Renal cortical epithelial cell (primary cell): ENCODE measurements around the gene DAB2IP. TPM values are rescaled to one million over a fixed set of nuclear protein-coding genes. Genes with fewer than 3 reads are reported as not detected.

ENCODE experiments used
- DNase-seq: peaks from one replicate; pipeline ENCODE4 v3.0.0-alpha.2; 2011; ENCODE audit warnings: low read depth
- total RNA-seq: library from RNA; depleted of rRNA; stranded (reverse); fragments of >200 nt; gene quantifications from 2 replicates; pipeline ENCODE4 v1.2.3, GENCODE V29; 2014

DAB2IP gene
- total RNA-seq, 1 donor from 2014 or later, result 37.5 TPM

DNA sequence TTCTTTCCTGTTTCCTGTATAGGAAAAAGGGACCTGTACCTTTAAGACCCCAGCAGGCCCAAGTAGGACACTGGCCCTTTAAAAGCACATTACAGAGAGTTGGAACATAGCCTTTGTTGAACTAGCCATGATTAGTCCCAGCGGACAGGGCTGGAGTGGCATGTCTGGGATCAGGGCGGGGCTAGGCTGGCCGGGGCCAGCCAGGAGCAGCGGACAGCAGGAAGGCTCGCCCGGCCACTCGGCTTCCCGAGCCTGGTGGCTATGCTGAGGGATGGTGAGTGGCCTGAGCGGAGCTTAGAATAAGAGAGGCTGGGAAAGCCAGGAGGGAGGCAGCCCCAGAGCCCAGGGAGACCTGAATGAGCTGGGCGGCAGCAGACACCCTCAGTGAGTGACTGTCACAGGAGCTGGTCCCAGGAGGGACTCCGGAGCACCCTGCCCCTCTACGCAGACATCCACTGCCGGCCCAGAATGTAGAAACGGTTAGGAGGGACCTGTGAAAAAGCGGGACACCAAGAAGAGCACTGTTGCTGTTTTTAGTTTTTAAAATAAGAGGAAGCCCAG is 92.1 kb downstream of the DAB2IP start:
- DNase-seq, result peak; percentile 90

DNA sequence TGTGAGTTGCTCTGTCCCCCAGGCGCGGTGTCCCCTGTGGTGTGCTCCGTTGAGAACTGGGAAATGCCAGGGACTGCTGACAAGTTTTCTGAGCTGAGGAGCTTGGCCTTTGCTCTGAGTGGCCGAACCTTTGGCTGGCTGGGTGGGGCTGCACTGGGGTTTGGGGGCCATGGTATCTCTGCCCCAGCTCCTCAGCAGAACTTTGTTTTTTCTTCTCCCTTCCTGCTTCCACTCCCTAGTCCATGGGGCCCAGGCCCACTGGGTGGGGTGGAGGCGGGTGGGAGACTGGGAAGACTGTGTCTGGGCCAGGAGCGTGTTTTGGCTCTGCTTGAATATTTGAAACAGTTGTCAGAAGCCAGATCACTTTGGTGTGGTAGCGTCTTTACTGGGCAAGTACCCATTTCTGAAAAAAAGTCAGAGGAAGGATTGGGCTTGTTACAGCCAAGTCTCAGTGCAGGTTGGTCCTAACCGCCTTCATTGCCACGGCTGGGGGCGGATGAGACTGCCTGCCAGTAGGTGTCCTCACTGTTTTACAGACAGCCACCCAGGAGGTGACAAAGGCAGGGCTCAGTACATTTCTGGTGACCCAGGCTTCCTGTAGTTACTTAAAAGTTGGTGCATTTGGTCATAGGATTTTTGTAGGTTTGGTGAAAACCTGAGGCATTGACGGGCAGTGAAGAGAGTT is 92.7 kb downstream of the DAB2IP start:
- peak; percentile 47 for DNase-seq

DNA sequence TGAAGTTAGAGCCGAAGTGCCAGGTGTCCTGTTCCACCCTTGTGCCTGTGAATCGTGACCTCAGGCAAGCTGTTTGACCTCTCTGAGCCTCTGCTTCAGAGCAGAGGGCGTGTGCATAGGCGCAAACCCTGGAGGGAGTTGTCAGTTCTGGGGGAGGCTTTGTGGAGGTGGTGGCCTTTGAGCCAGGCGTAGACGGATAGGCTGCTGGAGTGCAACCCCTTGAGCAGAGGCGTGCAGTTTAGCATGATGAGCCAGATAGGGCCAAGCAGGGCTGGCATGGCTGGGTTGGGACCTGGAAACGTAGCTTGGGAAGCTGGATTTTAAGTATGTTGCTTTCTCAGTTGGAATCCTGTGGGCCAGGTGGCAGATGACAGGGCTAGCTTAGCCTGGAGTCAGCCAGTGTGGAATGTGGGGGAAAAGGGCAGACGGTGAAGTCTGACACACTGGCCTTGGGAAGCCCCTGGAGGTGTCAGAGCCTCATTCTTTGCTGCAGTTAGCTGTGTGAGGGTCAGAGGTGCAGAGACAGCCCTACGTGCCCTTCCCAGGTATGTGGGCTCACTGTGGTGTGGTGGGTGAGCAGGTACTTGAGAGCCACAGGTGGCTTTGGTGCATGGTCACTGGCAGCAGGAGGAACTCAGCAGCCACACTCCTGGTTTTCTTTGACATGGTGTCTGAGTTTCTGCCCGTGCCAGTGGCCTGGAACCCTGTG is 93.4 kb downstream of the DAB2IP start:
- DNase-seq, result peak; percentile 47

DNA sequence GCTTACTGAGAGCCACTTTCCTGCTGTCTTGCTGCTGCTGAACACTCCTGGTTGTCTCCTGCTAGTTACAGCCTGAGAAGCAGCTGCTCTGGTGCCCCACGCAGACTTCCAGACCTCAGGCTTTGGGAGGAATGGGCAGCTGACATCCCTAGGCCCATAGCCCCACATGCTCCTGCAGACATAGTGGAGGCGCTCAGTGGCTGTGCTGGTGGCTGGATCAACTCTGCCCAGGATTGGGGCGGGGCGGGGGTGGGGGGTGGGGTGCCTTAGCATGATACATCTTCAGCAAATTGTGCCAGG is 93.9 kb downstream of the DAB2IP start:
- DNase-seq, result no peak

DNA sequence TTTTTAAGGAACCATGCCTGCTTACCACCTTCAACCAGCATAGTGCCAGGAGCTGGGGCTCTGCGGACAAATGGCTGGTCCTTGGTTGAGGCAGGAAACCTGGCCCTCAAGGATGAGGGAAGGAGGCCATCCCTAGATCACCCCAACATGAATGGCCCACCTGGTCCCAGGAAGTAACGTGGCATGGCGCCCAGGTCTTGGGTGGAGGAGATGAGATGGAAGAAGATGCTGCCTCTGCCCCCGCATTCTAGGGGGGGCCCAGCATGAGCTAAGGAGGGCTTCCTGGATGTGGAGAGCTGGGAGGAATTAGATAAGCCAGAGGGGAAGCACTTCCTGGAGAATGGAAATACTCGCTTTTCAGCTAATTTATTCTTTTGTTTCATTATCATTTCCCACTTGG is 95.0 kb downstream of the DAB2IP start:
- no peak for DNase-seq

DNA sequence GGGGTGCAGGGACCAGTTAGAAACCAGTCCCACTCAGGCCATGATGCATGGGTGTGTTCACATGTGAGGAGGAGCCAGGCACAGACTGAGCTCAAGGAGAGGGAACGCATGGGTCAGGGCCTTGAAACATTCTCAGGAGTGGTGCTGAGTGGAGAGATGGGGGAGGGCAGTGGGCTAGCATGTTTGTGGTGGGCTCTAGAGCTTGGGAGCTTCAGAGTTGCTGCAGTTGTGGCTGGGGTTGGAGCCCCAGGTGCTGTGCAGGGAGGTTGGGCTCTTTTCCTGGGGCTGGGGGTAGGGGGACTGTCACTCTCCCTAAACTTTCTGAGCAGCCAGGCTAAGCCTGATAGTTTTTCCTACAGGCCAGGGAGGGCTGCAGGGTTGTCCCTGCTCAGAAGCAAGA is 95.4 kb downstream of the DAB2IP start:
- no peak for DNase-seq

DNA sequence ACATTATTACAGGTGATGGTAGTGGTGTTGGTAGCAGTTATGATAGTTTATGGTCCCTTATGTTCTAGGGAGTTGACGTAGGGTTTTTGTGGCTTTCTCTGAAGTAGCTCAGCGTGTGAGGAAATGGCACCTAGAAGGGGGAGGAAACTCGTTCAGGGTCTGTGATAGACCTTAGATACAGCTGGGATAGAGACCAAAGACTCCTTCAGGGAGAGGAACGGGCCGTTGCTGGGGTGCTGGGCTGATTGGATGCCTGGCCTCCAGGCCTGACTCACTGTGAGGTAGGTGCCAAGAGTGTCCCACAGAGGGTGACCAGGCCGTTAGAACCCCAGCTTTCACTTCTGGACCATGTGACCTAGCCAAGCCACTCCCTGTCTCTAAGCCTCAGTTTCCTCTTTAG is 96.6 kb downstream of the DAB2IP start:
- no peak for DNase-seq

DNA sequence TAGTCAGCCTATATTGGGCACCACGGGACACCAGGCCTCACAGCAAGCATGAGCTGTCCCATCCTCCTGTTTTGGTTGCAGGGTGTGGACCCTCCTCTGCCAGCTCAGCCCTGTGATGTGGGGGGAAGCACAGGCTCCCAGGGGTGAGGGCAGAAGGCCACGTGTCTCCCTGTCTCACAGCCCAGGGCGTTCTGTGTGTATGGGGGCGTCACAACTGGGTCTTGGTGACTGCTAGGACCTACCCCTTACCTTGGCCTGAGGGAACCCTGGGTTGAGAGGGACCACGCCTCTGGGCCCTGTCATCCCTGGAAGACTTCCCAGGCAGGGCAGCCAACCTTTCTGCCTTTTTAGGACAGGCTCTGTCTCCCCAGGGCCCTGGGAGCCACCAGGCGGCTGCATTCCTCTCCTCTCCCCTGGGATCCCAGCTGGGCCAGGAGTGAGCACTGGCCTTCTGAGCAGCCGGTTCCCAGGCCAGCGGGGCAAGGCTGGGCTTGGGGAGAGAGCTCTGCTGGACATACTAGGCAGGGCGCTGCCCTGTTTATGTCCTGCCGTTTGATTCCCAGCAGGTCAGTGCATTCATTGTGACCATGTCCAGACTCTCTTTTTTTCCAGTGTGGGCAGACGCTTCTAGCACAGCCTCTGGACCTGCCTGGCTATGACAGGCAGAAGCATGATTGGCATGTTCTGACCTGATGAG is 97.4 kb downstream of the DAB2IP start:
- DNase-seq, result no peak

DNA sequence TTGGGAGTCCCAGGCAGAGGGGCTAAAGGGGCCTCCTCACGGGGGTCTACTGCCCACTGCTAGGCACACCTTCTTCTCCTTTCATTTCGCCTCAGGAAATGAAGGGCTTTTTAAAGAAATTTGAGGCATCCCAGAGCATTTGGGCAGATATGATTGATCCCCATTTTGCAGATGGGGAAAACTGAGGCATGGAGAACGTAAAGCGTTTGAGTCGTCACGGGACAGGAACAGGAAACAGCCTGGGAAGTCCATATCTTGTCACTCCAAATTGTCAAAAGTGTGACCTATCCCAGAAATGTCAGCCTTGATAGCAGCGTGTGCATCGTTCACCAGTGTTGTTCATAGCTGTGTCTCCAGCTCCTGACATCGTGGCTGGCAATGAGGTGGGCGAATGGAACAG is 98.2 kb downstream of the DAB2IP start:
- no peak for DNase-seq

DNA sequence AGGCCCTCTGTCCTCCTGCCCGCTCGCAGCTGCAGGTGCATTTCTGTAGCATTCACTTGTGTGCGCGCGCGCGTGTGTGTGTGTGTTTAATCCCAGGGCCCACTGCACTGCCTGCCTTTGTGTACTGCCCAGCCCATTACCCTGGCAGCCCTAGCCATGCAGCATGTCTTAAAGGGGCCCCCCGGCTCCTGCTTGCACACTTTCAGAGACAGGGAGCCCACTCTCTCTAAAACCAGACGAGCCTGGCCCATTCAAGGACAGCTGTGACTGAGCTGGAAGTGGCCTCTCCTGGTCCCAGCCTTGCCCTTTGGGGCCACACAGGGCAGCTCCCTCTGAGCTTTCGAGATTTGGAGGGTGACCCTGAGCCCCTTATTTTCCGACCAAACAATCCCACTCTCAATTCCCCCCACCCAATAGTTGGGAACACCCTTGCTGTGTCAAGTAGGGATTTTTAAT is 98.9 kb downstream of the DAB2IP start:
- DNase-seq, result no peak

DNA sequence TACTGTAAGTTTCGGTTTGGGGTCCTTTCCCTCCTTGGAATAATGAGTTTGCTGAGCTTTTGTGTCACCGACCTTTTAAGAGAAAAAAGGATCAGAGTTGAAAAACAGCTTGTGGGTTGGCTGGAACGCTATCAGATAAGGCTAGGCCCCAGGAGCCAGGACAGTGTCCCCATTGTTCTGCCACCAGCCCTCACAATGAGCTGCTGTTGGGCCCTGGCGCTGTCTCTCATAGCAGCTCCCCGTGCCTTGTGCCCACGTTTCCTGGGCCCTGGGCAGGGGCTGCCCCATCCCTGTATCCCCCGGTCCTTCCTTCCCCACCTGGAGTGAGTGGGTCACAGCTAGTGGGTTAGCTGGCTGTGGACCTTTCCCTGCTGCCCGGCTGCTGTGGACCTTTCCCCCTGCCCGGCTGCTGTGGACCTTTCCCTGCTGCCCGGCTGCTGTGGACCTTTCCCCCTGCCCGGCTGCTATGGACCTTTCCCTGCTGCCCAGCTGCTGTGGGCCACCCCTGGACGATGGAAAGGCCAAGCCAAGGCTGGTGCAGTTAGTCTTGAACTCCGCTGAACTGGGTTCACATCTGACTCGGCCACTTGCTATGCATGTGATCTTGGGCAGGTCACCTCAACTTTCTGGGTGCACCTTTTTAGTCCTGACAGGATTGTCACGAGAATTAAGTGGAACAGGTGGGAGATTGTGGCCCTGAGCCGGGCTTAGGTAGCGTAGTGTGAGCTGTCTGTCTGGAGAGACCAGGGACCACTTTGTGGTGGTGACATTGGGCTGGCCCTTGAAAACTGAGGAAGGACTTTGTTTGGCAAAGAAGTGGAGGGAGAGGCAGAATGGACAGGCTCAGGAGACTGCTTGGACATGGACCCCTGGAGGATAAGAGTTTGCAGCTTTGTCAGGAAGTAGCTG is 99.5 kb downstream of the DAB2IP start:
- DNase-seq, result no peak

DNA sequence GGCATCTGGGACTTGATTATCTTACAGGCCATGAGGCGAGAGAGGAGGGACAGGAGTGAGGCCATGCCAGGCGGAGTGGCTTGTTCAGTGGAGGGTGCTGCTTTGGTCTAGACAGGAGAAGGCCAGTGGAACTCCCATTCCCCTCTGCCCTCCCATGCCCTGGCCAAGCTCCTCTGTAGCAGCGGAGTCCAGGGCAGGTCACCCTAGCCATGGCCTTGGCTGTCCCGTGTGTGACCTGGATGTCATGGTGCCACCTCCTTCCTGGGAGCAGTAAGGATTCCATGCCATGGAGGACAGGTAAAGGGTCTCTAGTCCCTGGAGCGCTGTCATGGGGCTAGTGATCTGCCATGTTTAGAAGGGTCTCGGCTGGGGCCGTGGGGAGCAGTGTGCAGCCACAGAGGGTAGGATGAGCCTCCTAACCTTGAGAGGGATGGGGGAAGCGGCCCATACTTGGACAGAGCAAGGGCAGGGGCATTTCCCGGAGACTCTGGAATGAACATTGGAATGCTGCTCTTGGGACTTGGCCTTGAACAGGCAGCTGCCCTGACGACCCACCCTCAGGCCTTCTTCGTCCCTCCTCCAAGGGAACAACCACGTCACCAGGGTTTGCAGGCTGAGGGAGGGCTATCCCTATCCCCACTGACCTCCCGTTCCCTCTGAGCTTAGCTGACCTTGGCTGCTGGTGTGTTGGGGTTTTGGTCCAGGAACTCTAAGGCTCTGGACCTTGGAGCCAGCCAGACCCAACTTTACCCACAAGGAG is 100.4 kb downstream of the DAB2IP start:
- no peak for DNase-seq

DNA sequence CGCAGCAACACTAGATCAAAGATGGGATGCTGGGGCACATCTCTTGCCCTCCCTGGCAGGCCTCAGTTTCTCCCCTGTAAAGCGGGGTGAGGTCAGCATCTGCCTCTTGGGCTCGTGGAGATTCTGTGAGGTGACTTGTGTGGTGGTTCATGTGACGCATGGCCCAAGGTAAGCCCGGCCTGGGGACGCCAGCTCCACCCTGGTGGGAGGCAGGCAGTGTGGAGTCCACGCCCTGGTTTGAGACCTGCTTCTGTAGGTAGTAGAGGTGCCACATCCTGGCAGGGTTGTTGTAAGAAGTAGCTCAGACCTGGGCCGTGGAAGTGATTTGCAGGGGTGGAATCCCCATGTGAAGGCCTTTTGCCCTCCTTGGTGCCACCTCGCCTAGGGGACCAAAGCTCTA is 101.5 kb downstream of the DAB2IP start:
- DNase-seq, result no peak

DNA sequence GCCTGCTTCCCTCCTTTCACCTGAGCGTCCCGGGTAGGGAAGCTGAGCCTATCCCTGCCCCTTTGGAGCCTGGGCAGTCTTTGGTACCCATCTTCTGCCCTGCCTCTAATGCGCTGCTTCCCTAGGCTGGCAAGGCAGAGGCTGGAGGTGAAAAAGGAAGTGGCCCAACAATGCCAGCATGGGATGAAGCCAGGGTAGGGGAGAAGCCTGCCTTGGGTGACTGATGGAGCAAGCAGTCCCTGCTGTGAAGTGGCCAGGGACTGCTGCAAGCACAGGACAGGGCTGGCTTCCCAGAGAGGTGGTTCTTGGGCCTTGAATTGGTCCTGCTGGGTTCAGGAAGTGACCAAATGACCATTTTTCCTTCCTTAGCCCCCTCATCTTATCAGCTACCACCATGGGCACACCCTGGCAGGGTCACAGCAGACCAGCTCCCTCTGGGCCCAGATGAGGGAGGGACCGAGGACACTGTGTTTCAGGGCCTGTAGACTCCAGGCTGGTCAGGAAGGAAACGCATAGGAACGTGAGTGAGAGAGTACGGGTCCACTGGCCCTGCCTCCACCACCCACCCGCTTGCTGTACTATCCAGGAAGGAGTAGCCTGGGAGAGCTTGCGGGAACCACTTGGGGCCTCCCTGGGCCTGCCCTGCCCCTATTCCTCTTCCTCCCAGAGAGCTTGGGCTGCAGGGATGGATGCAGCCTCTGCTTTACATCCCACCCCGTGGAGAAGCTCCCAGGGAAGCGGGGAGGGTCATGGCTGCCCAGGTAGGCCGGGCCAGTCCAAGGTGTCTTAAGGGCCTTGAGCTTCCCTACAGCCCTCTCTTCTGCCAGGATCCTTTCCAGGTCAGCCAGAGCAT is 102.6 kb downstream of the DAB2IP start:
- no peak for DNase-seq

DNA sequence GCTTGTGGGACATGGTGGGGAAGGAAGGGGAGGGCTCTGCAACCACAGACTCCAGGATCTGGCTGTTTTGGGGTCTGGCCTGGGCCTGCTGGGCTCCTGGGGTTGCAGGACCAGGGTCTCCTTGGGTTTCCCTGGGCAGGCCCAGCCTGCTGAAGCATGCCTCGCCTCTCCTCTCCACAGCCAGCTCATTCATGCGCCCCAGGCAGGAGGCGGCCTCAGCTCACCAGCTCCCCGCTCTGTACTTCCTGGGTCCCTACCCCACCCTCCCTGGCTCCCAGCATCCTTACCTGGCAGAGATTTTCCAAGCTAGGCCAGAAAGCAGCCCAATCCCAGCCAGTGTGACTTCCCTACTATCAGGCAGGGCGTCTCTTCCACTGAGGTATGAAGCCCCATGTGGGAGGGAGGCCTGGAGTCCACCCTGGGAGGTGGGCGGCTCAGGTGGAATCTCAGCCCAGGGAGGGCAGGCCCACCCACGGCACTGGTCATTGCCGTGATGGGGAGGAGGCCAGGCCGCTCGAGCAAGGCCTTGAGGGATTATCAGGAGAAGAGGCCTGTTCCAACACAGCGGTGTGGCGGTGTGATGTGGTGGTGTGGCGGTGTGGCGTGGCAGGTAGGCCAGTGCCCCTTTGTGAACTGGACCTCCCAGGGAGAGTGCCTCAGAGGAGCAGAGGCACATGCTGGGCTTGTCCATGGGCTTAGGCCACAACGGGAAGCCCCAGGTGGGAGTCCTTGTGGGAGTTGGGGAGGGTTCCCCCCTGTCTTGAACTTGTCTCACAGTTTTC is 103.4 kb downstream of the DAB2IP start:
- DNase-seq, result no peak

DNA sequence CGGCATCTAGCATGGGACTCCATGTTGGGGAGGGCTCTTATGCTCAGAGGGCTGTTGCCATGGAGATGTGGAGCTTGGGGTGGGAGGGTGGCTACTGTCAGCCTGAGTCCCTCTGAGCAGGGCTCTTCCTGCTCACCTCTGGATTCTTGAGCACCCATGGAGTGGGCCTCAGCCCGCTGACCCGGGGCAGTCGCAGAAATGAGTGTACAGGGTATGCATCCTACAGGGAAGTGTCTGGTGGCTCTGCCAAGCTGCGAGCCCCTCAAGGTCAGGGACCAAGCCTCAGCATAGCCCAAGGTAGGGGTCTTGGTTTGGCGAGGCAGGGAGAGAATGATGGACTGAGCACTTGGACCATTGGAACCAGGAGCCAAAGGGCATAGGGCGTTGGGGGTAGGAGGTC is 104.1 kb downstream of the DAB2IP start:
- DNase-seq, result no peak

DNA sequence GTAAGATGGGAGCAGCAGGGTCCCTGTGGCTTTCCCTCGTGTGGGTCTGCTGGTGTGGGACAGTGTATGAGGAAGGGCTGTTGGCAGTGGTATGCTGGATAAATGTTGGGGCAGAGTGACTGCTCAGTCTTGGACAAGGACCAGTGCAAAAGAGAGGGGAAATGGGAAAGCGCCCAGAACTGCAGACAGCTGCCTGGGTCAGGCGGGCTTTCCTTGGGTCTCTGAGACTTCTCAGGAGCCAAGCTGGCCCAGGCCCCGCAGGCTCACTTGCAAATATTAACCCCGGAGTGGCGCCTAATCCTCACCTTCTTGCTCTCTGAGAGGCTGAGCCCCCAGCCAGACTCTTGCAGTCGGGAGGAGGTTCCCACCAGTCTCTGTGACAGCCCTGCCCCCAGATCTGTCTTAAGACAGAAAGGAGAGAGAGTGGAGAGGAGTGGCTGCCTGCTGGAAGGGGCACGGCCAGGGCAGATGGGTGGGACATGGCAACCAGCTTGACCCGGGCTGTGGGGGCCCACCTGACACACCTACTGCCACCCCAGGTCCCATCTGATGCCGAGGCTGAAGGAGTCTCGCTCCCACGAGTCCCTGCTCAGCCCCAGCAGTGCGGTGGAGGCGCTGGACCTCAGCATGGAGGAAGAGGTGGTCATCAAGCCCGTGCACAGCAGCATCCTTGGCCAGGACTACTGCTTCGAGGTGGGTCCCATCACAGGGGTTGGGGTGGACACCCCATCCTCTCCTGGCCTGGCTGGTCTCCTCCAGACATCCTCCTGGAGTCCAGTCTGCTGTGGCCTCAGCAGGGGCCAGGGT is 105.2 kb downstream of the DAB2IP start:
- DNase-seq, result no peak

DNA sequence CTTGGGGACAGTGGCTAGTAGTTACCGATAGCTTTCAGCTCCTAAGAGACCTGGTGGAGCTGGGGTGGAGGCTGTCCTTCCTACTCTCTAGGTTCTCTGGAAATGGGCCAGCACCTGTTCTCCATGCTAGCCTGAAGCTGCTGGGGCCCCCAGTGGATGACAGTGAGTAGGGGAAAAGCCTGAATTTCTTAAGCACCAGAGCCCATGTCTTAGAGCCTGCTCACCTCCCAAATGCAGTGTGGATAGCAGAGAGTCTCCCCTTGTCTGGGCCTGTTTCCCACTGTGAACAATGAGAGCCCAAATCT is 105.8 kb downstream of the DAB2IP start:
- no peak for DNase-seq

DNA sequence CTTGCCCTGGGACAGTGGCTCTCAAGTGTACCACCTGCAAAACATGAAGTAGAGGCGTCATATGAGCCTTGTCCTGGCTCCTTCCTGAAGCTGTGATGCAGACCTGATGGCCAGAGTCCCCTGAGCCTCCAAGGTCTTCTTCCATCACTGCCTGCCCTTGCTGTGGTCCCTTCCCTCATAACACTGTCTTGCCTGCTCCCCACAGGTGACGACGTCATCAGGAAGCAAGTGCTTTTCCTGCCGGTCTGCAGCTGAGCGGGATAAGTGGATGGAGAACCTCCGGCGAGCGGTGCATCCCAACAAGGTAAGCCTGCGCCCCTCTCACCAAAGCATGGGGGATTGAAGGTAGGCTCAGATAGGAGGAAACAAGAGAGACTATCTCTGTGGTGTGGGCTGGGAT is 107.3 kb downstream of the DAB2IP start:
- no peak for DNase-seq
